Measurements from ENCODE around the gene JAKMIP3.
A peak's percentile ranks its signal among the peaks of the same experiment; 100 is the strongest.

The JAKMIP3 gene

GRCh38 chr10:132044803-132045202, 20.9 kb upstream of the JAKMIP3 start:
- no peak for DNase-seq

DNA sequence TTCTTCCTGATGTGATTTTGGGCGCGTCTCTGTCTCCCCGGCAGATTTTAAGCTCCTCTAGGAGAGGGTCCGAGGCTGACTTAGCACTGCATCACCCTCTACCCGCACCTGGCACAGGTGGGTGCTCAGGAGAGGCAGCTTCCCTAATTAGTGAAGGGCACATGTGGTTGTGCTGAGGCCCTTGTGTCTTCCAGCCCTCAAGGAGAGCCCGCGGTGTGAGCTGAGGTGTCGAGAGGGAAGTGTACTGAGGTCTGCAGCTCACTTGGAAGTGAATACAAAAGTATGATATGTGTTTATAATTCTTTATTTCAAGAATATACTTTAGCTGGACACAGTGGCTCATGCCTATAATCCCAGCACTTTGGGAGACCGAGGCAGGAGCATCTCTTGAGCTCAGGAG, 20.4 kb upstream of the JAKMIP3 start:
- DNase-seq, result no peak

GRCh38 chr10:132047575-132048293, 18.0 kb upstream of the JAKMIP3 start:
- DNase-seq, result no peak

GRCh38 chr10:132048294-132048667, 17.5 kb upstream of the JAKMIP3 start:
- DNase-seq, result no peak

DNA sequence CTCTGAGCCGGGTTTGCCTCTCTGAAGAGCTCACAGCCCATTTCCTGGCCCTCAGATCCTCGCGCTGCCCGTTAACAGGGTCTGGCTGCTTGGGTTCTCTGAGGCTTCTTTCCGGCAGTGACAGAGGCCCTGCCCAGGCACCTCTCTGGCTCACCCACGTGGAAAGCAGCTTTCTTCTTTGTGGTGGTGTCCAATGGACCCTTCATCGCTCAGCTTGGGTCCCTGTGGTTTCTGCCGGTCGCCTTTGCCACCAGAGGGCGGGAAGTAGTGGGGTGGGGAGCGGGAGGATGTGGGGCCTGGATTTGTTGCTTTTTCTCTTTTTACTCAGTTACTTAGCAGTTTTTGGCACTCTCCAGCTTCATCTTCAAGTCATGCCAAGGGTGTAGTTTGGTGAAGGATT, 15.6 kb upstream of the JAKMIP3 start:
- no peak for DNase-seq

- no peak for DNase-seq
These were observed 13.6 kb upstream of the JAKMIP3 start for GRCh38 chr10:132052124-132052523.

- DNase-seq, result no peak
These were observed 11.2 kb upstream of the JAKMIP3 start for GRCh38 chr10:132054564-132054963.

- DNase-seq, result no peak
These were observed 10.1 kb upstream of the JAKMIP3 start for GRCh38 chr10:132055616-132056015.

GRCh38 chr10:132056663-132057062, 9.1 kb upstream of the JAKMIP3 start:
- DNase-seq, result no peak

DNA sequence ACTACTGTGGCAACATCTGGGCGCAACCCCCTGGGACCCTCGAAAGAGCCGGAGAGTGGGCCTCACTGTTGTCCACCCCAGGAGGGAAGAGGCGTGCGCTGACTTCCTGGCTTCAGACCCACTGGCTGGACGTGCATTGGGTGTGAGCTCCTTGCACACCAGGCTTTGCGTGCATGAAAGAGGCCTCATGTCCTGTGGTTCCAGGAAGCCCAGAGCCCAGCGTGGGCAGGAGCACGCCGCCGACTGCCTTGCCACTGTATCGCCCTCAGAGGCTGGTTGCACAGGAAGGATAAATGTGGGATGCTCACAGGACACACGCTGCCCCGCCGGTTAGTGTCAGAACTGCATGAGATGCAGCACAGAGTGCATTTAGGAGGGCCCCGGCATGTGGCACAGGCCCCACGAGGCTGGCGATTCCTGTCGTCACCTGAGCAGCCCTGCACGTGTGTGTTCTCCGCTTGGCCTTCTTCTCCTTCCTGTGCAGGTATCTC, 8.5 kb upstream of the JAKMIP3 start:
- DNase-seq, result no peak

DNA sequence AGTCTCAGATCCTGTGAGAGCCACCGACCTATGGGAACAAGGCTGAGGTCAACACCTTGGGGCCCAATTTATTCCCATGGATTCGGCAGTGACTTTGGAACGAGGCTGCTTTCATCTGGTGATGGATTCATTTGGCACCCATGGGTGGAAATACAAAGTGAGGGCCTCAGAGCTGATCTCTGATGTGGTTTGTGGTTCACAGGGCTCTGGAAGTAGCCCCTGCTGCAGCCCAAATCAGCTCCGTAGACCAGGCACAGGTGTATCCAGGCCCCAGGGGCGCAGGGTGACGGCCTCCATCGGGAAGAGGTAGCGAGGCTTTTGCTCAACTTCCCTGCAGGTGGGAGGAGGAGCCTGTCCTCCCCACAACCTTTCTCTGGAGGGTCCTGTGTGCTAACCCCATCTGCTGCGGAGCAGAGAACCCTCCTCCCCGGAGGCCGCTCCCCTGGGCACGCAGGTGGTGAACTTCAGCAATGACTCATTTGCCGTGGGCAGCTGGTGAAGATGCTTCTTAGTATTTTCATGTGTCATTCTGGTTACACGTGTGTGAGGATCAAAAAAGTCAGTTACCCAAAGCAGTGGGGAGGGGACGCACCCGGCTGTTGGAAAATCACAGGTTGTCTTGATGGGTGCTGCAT, 7.5 kb upstream of the JAKMIP3 start:
- DNase-seq, result no peak

DNA sequence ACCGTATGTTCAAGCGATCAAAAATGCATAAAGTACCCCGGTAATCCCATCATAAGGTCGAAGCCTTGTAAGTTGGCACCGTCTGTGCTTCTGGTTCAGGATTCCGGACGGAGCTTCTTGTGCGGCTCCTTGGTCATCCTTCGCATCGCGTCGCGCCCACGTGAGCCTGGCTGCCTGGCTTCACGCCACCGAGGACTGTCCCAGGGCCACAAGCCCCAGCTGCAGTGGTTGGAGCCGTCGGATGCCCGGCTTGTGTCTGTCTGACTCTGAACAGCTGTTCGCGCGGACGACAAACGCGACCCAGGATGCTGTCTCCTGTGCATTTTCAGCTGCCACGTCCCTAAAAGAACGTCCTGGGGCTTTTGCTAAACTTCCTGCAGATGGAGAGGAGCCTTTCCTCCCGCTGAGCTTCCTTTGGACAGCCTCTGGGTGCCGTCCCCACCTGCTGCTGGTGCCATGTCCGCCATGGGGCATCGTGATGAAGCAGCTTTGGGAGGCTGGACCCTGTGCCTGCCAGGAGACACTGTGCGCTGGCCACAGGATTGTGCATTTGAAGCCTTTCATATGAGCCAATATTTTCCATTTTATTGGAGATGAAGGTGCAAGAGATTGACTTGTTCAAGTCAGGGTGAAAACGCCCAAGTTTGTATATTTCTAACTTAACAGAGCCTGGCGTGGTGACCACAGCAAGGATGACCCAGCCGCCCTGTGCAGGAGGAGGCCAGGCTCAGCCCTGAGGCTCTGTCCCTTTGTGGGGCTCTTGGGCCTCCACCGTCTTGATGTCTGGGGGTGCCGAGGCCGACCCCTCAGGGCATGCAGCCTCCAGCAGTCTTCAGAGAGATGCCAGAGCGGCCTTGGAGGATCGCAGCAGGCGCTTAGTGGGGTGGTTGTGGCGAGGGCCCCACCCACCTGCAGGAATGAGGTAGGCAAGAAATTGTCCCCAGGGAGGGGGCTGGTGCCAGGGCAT, 6.7 kb upstream of the JAKMIP3 start:
- no peak for DNase-seq

GRCh38 chr10:132059760-132060508, 5.8 kb upstream of the JAKMIP3 start:
- DNase-seq, result no peak

DNA sequence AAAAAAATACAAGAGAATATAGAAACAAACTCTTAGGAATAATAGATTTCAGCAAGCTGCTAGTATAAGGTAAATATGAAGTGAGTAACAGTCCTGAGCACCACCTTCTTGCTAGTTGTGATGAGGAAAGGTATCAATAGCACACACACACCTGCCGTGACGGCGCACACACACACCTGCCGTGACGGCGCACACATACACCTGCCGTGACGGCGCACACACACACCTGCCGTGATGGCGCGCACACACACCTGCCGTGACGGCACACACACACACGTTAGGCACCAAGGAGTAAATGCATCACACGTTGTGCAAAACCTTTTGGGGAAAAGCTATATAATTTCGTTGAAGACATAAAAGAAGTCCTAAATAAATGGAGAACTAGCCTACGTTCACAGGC, 4.7 kb upstream of the JAKMIP3 start:
- no peak for DNase-seq

DNA sequence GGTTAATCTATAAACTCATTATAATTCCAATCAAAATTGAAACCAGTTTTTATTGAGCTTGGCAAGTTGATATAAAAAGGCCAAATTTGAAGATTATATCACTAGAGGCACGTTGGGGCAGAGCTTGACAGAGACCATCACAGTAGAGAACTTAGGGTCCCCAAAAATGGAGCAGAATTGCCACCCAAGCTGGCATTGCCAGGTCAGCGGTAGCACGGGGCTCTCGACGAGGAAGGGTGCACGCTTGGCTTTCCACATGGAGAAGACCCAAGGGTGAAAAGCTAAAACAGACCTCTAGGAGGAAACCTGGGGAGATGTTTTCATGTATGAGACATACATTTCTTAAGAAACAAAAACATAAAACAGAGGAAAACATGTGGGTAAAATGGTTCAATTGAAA, 4.3 kb upstream of the JAKMIP3 start:
- peak; percentile 11 for DNase-seq

GRCh38 chr10:132062116-132062515, 3.6 kb upstream of the JAKMIP3 start:
- DNase-seq, result peak; percentile 47

DNA sequence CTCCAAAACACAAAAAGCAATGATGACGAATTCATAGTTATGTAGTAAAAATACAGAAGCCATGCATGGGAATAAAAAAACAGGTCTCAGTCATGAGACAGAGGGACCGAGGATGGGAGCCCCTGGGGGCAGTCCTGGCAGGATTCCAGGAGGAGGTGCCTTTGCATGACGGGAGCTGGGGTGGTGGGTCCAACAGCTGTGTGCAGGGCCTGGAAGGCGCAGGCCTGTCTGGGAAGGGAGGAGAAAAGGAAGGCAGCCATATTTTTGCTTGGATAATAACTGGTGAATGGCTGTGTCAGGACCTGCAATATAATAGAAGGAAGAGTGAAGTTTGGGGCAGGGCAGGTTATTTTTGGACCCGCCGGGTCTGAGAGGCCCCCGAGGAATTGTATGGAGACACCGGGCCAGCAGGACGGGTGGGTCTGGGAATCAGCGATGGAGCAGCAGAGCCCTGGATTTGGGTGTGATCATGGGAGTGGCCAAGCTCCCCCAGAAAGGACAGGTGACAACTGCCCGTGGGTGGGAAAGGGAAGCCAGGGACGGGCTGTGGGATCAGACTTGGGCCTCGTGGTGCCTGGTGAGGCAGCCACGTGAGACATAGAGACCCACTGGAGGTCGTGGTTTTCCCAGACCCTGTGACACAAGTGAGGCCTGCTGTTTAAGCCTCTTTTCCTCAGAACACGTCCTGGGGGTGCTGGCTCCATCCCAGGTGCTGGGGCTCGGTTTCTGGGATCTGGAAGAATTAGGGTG, 2.9 kb upstream of the JAKMIP3 start:
- DNase-seq, result peak; percentile 33

DNA sequence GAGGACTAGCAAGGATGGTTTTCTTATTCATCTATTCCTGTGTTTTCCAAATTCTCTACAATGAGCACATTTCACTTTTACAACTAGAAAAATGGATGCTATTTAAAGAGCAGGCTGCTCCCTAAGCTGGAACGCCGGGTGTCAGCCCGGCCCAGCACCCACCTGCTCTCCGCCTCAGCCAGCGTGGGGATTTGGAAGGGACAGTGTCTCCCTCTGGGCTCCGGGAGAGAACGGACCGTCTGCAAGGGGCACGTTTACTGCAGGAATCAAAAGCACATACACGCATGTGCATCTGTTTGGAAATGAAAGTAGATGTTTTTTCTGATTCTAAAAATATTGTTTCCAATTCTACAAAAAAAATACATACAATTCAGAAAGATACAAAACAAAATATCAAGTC, 2.3 kb upstream of the JAKMIP3 start:
- DNase-seq, result peak; percentile 11

- peak; percentile 42 for DNase-seq
These were observed 1.5 kb upstream of the JAKMIP3 start for GRCh38 chr10:132064082-132064755.

- peak; percentile 35 for DNase-seq
These were observed 842 bp upstream of the JAKMIP3 start for GRCh38 chr10:132064771-132065437.

DNA sequence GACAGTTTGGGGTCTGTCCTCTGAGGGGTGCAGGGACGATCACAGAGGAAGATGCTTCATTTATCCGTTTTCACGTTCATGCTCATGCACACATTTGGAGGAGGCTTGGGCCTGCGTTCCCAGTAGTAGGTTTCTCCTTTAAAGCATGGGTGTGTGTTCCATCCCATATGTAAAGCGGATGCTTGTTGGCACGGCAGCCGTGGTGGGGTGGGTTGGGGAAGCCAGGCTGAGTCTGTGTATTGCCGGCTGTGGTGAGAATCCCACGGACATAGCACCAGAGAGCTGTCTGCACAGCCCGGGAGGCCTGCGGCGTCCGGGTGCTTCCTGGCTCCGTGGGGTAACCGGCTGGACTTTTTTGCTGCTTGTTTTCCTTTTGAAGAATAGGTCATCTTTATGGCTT, 440 bp downstream of the JAKMIP3 start:
- DNase-seq, result peak; percentile 40

All from activated CD8-positive, alpha-beta memory T cell treated with anti-CD3 and anti-CD28 coated beads for 24 hours (primary cell).